B cell (primary cell): ENCODE data around the gene P2RX2.

Experiments
- EZH2 ChIP-seq: IDR thresholded peaks from 2 replicates; pipeline ENCODE4 v1.6.1; 2012; ENCODE audit warnings: borderline replicate concordance, low read depth, mild to moderate bottlenecking, moderate library complexity, low read length; ENCODE audit not compliant: insufficient read depth, poor library complexity, severe bottlenecking
- TF ChIP-seq, protein P1 (sequence below): fragments of 200-600 bp; IDR thresholded peaks from one replicate; pipeline ENCODE4 v1.8.0; 2022; ENCODE audit warnings: antibody characterized with exemption, mild to moderate bottlenecking

DNA sequence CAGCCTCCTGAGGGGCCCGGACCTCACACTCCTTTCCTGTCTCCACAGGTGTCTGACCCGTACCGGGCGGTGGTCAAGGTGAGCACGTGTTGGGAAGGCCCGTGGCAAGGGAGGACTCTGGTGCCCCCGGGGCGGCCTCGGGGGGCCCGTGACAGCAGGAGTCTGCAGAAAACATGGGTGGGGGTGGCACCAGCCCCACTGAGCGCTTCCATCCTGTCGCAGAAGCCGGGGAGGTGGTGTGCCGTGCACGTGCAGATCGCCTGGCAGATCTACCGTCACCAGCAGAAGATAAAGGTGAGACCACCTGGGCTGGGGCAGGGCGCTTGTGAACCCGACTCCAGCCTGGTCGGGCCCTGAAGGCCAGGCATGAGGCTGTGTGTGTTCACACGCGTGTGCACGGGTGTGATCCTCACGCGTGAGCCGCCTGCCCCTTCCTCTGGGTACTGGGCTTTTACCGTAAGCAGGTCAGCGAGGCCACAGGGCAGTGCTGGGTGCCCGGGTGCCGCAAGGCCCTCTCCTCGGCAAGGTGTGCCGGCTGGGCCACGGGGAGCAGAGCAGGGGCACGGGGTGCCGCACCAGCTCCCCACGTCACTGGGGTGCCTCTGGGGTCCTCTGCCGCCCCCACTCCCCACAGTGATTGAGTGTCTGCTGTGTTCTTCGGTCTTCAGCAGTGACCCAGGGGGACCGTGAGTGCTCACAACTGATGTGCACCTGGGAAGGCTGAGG lies 44.1 kb upstream of the P2RX2 start:
- TF ChIP-seq, protein P1, sequence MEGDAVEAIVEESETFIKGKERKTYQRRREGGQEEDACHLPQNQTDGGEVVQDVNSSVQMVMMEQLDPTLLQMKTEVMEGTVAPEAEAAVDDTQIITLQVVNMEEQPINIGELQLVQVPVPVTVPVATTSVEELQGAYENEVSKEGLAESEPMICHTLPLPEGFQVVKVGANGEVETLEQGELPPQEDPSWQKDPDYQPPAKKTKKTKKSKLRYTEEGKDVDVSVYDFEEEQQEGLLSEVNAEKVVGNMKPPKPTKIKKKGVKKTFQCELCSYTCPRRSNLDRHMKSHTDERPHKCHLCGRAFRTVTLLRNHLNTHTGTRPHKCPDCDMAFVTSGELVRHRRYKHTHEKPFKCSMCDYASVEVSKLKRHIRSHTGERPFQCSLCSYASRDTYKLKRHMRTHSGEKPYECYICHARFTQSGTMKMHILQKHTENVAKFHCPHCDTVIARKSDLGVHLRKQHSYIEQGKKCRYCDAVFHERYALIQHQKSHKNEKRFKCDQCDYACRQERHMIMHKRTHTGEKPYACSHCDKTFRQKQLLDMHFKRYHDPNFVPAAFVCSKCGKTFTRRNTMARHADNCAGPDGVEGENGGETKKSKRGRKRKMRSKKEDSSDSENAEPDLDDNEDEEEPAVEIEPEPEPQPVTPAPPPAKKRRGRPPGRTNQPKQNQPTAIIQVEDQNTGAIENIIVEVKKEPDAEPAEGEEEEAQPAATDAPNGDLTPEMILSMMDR = no peak
- TF ChIP-seq EZH2 = no peak
